Sigmoid colon (tissue), 7 donors: ENCODE measurements around the gene NSMF. TPM values are rescaled to one million over a fixed set of nuclear protein-coding genes. Genes with fewer than 3 reads are reported as not detected.
A peak's percentile ranks its signal among the peaks of the same experiment; 100 is the strongest.

Source experiments
- DNase-seq: peaks from one replicate; pipeline ENCODE4 v3.0.0-alpha.2; 2019
- H3K27ac ChIP-seq, 4 donors: fragments of 200-600 bp; sonication (generic); one replicate each; pipeline ENCODE4 v1.5.1; 2016 to 2019; ENCODE audit warnings: mild to moderate bottlenecking in 1 of 4
- H3K27me3 ChIP-seq, 3 donors: fragments of 200-600 bp; sonication (generic); one replicate each; pipeline ENCODE4 v1.5.1; 2019; ENCODE audit warnings: mild to moderate bottlenecking in 1 of 3
- H3K36me3 ChIP-seq, 4 donors: fragments of 200-600 bp; sonication (generic); one replicate each; pipeline ENCODE4 v1.5.1; 2016 to 2019
- H3K4me1 ChIP-seq, 4 donors: fragments of 200-600 bp; sonication (generic); one replicate each; pipeline ENCODE4 v1.5.1; 2017 to 2019
- H3K4me3 ChIP-seq, 4 donors: fragments of 200-600 bp; sonication (generic); one replicate each; pipeline ENCODE4 v1.5.1; 2017 to 2019; ENCODE audit warnings: mild to moderate bottlenecking in 2 of 4, moderate library complexity in 1 of 4
- H3K9me3 ChIP-seq, 4 donors: fragments of 200-600 bp in 3 of 4; sonication (generic) in 3 of 4; one replicate each; pipeline versions ENCODE4 v1.5.1 to v1.6.1; 2013 to 2019
- EP300 ChIP-seq, 4 donors: sonication (generic); formaldehyde crosslinking; IDR thresholded peaks; one replicate each; pipeline ENCODE4 v1.6.1; 2017; ENCODE audit warnings: antibody characterized with exemption in 4 of 4
- POLR2A ChIP-seq, 2 donors: fragments of 450-650 bp; IDR thresholded peaks; one replicate each; pipeline ENCODE4 v1.6.1; 2016; ENCODE audit warnings: antibody characterized with exemption in 2 of 2, mild to moderate bottlenecking in 2 of 2, moderate library complexity in 2 of 2
- POLR2AphosphoS5 ChIP-seq, 4 donors: sonication (generic); formaldehyde crosslinking; IDR thresholded peaks; one replicate each; pipeline ENCODE4 v1.6.1; 2017; ENCODE audit warnings: antibody characterized with exemption in 4 of 4
- WGBS, 2 donors: extraction: QIAGEN DNeasy Blood & Tissue Kit; methylation state at CpG; one replicate each; pipeline ENCODE4 v1.1.7; 2013; 5-methylcytosine and 5-hydroxymethylcytosine counted together
- intact Hi-C: fragments of 100-400 bp; cut with DNase I; formaldehyde crosslinking; loops from one replicate; pipeline ENCODE4 v1.15.1; 2023
- polyA plus RNA-seq, 3 donors: library from polyadenylated mRNA; stranded (reverse); fragments of 200-250 nt; gene quantifications; one replicate each; pipeline ENCODE4 v1.2.3, GENCODE V29; 2013
- total RNA-seq, 4 donors: library from RNA; depleted of rRNA; stranded (reverse); fragments of >200 nt; gene quantifications; one replicate each; pipeline ENCODE4 v1.1.0, GENCODE V29; 2016
- TF ChIP-seq, protein P1 (sequence below), 4 experiments: fragments of 450-650 bp in 3 of 4; fragments of 200-600 bp in 1 of 4; IDR thresholded peaks; one replicate each; pipeline ENCODE4 v1.5.1; 2016 to 2019; ENCODE audit warnings: antibody characterized with exemption in 4 of 4, mild to moderate bottlenecking in 3 of 4, moderate library complexity in 2 of 4
- donor health status: healthy with polysubstance abuse.
- donor health status: Bipolar disorder and iron deficiency.
- donor health status: healthy.

Gene NSMF
- total and polyA plus RNA-seq, 7 donors = 21.8 to 50.4 (median 31.2) TPM

GRCh38 chr9:137463931-137464290 lies 4.8 kb upstream of the NSMF start:
- WGBS, 2 donors = 95 to 96% methylated on average over 18 of the region's 18 CpGs
- Histone ChIP-seq H3K4me3 (no peak overlapping the region), H3K4me1 (peaks cover 0 to 12% (median 8%) of the 10 kb centered on the region in 4 donors), H3K27me3 (no peaks in the 10 kb centered on the region), H3K9me3 (no peaks in the 10 kb centered on the region), H3K36me3 (no peaks in the 10 kb centered on the region), H3K27ac (no peak overlapping the region)
- TF ChIP-seq POLR2A (IDR thresholded peaks at IDR 0.05) (no peak), EP300 (IDR thresholded peaks at IDR 0.05) (no peak), POLR2AphosphoS5 (IDR thresholded peaks at IDR 0.05) (no peak)
- TF ChIP-seq, protein P1, sequence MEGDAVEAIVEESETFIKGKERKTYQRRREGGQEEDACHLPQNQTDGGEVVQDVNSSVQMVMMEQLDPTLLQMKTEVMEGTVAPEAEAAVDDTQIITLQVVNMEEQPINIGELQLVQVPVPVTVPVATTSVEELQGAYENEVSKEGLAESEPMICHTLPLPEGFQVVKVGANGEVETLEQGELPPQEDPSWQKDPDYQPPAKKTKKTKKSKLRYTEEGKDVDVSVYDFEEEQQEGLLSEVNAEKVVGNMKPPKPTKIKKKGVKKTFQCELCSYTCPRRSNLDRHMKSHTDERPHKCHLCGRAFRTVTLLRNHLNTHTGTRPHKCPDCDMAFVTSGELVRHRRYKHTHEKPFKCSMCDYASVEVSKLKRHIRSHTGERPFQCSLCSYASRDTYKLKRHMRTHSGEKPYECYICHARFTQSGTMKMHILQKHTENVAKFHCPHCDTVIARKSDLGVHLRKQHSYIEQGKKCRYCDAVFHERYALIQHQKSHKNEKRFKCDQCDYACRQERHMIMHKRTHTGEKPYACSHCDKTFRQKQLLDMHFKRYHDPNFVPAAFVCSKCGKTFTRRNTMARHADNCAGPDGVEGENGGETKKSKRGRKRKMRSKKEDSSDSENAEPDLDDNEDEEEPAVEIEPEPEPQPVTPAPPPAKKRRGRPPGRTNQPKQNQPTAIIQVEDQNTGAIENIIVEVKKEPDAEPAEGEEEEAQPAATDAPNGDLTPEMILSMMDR (IDR thresholded peaks at IDR 0.05) = no peak
- intact Hi-C loops = no loop called here
- DNase-seq = no peak

DNA sequence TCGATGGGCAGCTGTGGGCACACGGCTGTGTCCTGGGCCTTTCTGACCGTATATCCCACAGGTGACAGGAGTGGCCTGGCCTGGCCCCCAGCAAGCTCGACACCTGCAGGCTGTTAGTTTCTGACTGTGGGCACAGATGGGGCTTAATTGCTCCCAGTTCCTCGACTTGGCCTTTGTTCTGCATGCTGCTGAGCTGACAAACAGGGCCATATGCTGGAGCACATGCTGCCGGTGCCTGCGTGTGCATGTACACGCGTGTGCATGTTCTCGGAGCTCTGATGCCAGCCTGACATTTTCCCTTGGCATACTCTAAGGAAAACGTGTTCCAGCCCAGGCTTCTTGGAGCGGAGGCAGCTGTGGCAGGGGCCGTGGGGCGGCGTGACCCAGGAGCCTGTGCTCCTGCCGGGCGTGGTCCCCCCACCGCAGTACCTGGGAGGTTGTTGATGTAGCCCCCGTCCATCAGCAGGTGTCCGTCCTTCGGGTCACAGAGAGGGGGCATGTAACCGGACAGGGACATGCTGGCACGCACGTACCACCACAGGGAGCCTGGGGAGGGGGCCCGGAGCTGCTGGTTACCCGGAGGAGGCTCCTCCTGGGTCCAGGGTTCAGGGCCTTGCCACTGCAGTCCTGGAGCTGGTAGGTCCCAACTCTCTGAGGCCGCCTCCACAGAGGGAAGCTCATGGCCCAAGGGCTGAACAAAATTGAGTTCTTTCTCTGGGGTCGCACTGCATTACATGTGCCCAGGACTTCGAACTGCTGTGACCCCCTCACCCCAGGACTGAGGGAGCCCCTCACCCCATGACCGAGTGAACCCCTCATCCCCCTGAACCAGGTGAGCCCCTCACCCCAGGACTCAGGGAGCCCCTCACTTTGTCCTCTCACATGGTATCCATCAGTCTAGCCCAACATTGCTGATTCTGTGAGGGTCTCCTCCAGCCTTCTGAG lies 4.1 kb upstream of the NSMF start:
- peak; percentile 64 for DNase-seq
- intact Hi-C loops = no loop called here
- WGBS, 2 donors = 90 to 93% methylated on average over 30 of the region's 30 CpGs

DNA sequence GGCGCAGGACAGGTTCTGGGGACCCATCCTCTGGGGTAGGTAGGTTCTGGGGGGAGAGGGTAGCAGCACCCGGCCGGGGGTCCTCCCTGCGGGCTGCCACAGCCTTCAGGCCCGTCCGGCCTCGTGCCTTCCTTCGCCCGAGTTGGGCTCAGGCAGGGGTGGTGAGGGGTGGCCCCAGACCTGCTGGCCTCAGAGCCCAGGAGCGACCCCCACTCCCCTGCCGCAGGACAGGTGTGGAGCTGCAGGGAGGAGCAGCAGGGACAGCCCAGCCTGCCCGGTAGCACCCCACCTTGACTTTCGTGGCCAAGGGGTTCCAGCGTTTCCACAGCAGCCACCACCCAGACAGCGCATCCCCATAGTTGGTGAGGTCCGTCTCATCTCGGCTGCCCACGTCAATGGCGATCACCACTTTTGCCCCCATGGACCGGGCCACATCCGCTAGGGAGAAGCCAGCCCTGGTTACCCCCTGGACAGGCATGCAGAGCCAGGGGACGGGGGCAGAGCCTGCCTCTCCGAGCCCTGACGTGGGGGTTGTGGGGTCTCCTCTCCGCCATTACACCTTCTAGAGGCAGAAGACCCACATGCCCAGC lies 3.4 kb upstream of the NSMF start:
- no peak overlapping the region for H3K4me3 ChIP-seq
- no peak overlapping the region for H3K27ac ChIP-seq
- 88 to 95% methylated on average over 25 of the region's 25 CpGs for WGBS, 2 donors
- DNase-seq = peak; percentile 67
- H3K27me3 ChIP-seq = no peaks in the 10 kb centered on the region
- peaks cover 0 to under 1% (median 0%) of the 10 kb centered on the region in 4 donors for H3K36me3 ChIP-seq
- intact Hi-C loops = no loop called here
- TF ChIP-seq POLR2AphosphoS5 (IDR thresholded peaks at IDR 0.05) (no peak), POLR2A (IDR thresholded peaks at IDR 0.05) (no peak)
- no peaks in the 10 kb centered on the region for H3K9me3 ChIP-seq
- H3K4me1 ChIP-seq = peaks cover 0 to 25% (median 21%) of the 10 kb centered on the region in 4 donors

More for the DNA sequence above, 4.1 kb upstream of the NSMF start:
- H3K36me3 ChIP-seq = no peaks in the 10 kb centered on the region
- H3K9me3 ChIP-seq = no peaks in the 10 kb centered on the region
- no peaks in the 10 kb centered on the region for H3K27me3 ChIP-seq
- H3K4me1 ChIP-seq = peaks cover 0 to 17% (median 14%) of the 10 kb centered on the region in 4 donors
- H3K4me3 ChIP-seq = no peak overlapping the region
- no peak for TF ChIP-seq EP300 (IDR thresholded peaks at IDR 0.05)
- TF ChIP-seq POLR2A (IDR thresholded peaks at IDR 0.05) = no peak
- TF ChIP-seq, protein P1 (IDR thresholded peaks at IDR 0.05) = no peak
- TF ChIP-seq POLR2AphosphoS5 (IDR thresholded peaks at IDR 0.05) = no peak
- no peak overlapping the region for H3K27ac ChIP-seq

GRCh38 chr9:137461663-137462395 lies 2.7 kb upstream of the NSMF start:
- Histone ChIP-seq H3K4me1 (peaks cover 0 to 27% (median 23%) of the 10 kb centered on the region in 4 donors), H3K9me3 (no peaks in the 10 kb centered on the region), H3K36me3 (peaks cover 0 to 7% (median 0%) of the 10 kb centered on the region in 4 donors), H3K27ac (no peak overlapping the region), H3K4me3 (no peak overlapping the region), H3K27me3 (no peaks in the 10 kb centered on the region)
- WGBS, 2 donors = 36 to 69% methylated on average over 52 of the region's 52 CpGs
- intact Hi-C loops = no loop called here
- TF ChIP-seq, protein P1 (IDR thresholded peaks at IDR 0.05) = no peak
- TF ChIP-seq POLR2AphosphoS5 (IDR thresholded peaks at IDR 0.05) (no peak), POLR2A (IDR thresholded peaks at IDR 0.05) (no peak), EP300 (IDR thresholded peaks at IDR 0.05) (no peak)
- DNase-seq = peak; percentile 73

GRCh38 chr9:137461316-137461662 lies 2.2 kb upstream of the NSMF start:
- intact Hi-C loops = no loop called here

More at GRCh38 chr9:137461316-137461662, 2.2 kb upstream of the NSMF start:
- Histone ChIP-seq H3K4me3 (no peak overlapping the region), H3K4me1 (peaks cover 0 to 32% (median 23%) of the 10 kb centered on the region in 4 donors), H3K27ac (no peak overlapping the region), H3K9me3 (no peaks in the 10 kb centered on the region), H3K36me3 (peaks cover 0 to 11% (median 0%) of the 10 kb centered on the region in 4 donors), H3K27me3 (no peaks in the 10 kb centered on the region)
- no peak for DNase-seq
- 88 to 91% methylated on average over 21 of the region's 21 CpGs for WGBS, 2 donors
- TF ChIP-seq POLR2A (IDR thresholded peaks at IDR 0.05) (no peak), EP300 (IDR thresholded peaks at IDR 0.05) (no peak), POLR2AphosphoS5 (IDR thresholded peaks at IDR 0.05) (no peak)
- TF ChIP-seq, protein P1 (IDR thresholded peaks at IDR 0.05) = no peak
